HG03135 (cell line): ENCODE results near the gene PTPRG.

Source experiments
- ATAC-seq: cut with Tn5 transposase; IDR thresholded peaks from one replicate; pipeline ENCODE4 v1.9.1; 2021; ENCODE audit warnings: mild to moderate bottlenecking, moderate library complexity; ENCODE audit not compliant: unreplicated experiment

PTPRG gene

GRCh38 chr3:61648481-61648880 is 87.1 kb downstream of the PTPRG start:
- no peak for ATAC-seq

- no peak for ATAC-seq
Measured at GRCh38 chr3:61649381-61650170, 88.2 kb downstream of the PTPRG start.

GRCh38 chr3:61650276-61650675 is 88.9 kb downstream of the PTPRG start:
- no peak for ATAC-seq

- ATAC-seq, result no peak
Measured at GRCh38 chr3:61650719-61651410, 89.5 kb downstream of the PTPRG start.

- ATAC-seq, result no peak
Measured at GRCh38 chr3:61657689-61658088, 96.3 kb downstream of the PTPRG start.

GRCh38 chr3:61662861-61663260 is 101.5 kb downstream of the PTPRG start:
- no peak for ATAC-seq

GRCh38 chr3:61663356-61664104 is 102.2 kb downstream of the PTPRG start:
- no peak for ATAC-seq

- ATAC-seq, result no peak
Measured at GRCh38 chr3:61664105-61664482, 102.7 kb downstream of the PTPRG start.

- no peak for ATAC-seq
Measured at GRCh38 chr3:61665121-61665520, 103.8 kb downstream of the PTPRG start.

GRCh38 chr3:61665987-61666386 is 104.6 kb downstream of the PTPRG start:
- no peak for ATAC-seq

- ATAC-seq, result no peak
Measured at GRCh38 chr3:61666615-61667330, 105.4 kb downstream of the PTPRG start.

GRCh38 chr3:61667383-61667782 is 106.0 kb downstream of the PTPRG start:
- no peak for ATAC-seq

- no peak for ATAC-seq
Measured at GRCh38 chr3:61667814-61668213, 106.4 kb downstream of the PTPRG start.

- no peak for ATAC-seq
Measured at GRCh38 chr3:61668317-61668864, 107.0 kb downstream of the PTPRG start.

- ATAC-seq, result no peak
Measured at GRCh38 chr3:61669203-61669602, 107.8 kb downstream of the PTPRG start.

- no peak for ATAC-seq
Measured at GRCh38 chr3:61669668-61670299, 108.4 kb downstream of the PTPRG start.

GRCh38 chr3:61673651-61674050 is 112.3 kb downstream of the PTPRG start:
- ATAC-seq, result no peak

GRCh38 chr3:61674596-61674995 is 113.2 kb downstream of the PTPRG start:
- ATAC-seq, result no peak

- no peak for ATAC-seq
Measured at GRCh38 chr3:61679026-61679425, 117.7 kb downstream of the PTPRG start.

- no peak for ATAC-seq
Measured at GRCh38 chr3:61680617-61681016, 119.2 kb downstream of the PTPRG start.
